Colon (tissue), 2 donors: ENCODE data around the gene RNF166.

Experiments used
- FAIRE-seq: peaks from 2 replicates; lab custom pipeline; 2012; peaks lifted over from hg19 to GRCh38; lab: Jason Lieb, UNC
- donor health status: control.
- donor health status: control.

RNF166 gene

GRCh38 chr16:88706965-88707826 is 988 bp upstream of the RNF166 start:
- FAIRE-seq: no peak

GRCh38 chr16:88705801-88706228 is 393 bp downstream of the RNF166 start:
- FAIRE-seq: no peak

GRCh38 chr16:88705076-88705684 is 1.0 kb downstream of the RNF166 start:
- no peak for FAIRE-seq

GRCh38 chr16:88703486-88704309 is 2.5 kb downstream of the RNF166 start:
- no peak for FAIRE-seq

- no peak for FAIRE-seq
These were observed 3.6 kb downstream of the RNF166 start for GRCh38 chr16:88702371-88703210.

- FAIRE-seq: no peak
These were observed 4.4 kb downstream of the RNF166 start for GRCh38 chr16:88701581-88702370.

- no peak for FAIRE-seq
These were observed 5.3 kb downstream of the RNF166 start for GRCh38 chr16:88700636-88701482.

GRCh38 chr16:88700322-88700635 is 5.9 kb downstream of the RNF166 start:
- no peak for FAIRE-seq

- no peak for FAIRE-seq
These were observed 7.0 kb downstream of the RNF166 start for GRCh38 chr16:88699180-88699579.

- FAIRE-seq: no peak
These were observed 7.6 kb downstream of the RNF166 start for GRCh38 chr16:88698646-88699045.

GRCh38 chr16:88697831-88698615 is 8.2 kb downstream of the RNF166 start:
- FAIRE-seq: no peak

- no peak for FAIRE-seq
These were observed 8.9 kb downstream of the RNF166 start for GRCh38 chr16:88697116-88697830.

GRCh38 chr16:88696441-88696840 is 9.8 kb downstream of the RNF166 start:
- no peak for FAIRE-seq

GRCh38 chr16:88695753-88696152 is 10.5 kb downstream of the RNF166 start:
- FAIRE-seq: no peak

- FAIRE-seq: no peak
These were observed 11.0 kb downstream of the RNF166 start for GRCh38 chr16:88695218-88695617.

GRCh38 chr16:88694221-88695087 is 11.8 kb downstream of the RNF166 start:
- FAIRE-seq: no peak

- no peak for FAIRE-seq
These were observed 12.6 kb downstream of the RNF166 start for GRCh38 chr16:88693420-88694177.
